Prostate gland (tissue), 2 donors: ENCODE results near the gene RARG. TPM values are rescaled to one million over a fixed set of nuclear protein-coding genes. Genes with fewer than 3 reads are reported as not detected.

ENCODE experiments used
- DNase-seq: peaks from one replicate; pipeline ENCODE4 v3.0.0-alpha.2; 2019; ENCODE audit warnings: low spot score
- H3K27ac ChIP-seq, 2 donors: fragments of 200-600 bp; sonication (generic); 2 replicates each; pipeline ENCODE4 v1.5.1; 2017 to 2019
- H3K27me3 ChIP-seq: fragments of 200-600 bp; sonication (generic); replicated peaks from 2 replicates; pipeline ENCODE4 v1.5.1; 2019; ENCODE audit not compliant: insufficient read depth
- H3K36me3 ChIP-seq, 2 donors: fragments of 200-600 bp; sonication (generic); 1 replicate in 1 of 2; 2 replicates in 1 of 2; pipeline versions ENCODE4 v1.5.1 to v1.8.1; 2017 to 2019
- H3K4me1 ChIP-seq: fragments of 200-600 bp; sonication (generic); replicated peaks from 2 replicates; pipeline ENCODE4 v1.5.1; 2019
- H3K4me3 ChIP-seq, 2 donors: fragments of 200-600 bp; sonication (generic); 2 replicates each; pipeline ENCODE4 v1.5.1; 2017 to 2019
- H3K9me3 ChIP-seq: fragments of 200-600 bp; sonication (generic); 2 replicates; pipeline ENCODE4 v1.5.1; 2017
- POLR2A ChIP-seq: fragments of 450-650 bp; IDR thresholded peaks from one replicate; pipeline ENCODE4 v1.6.1; 2016; ENCODE audit warnings: antibody characterized with exemption, mild to moderate bottlenecking
- POLR2AphosphoS5 ChIP-seq: sonication (generic); formaldehyde crosslinking; IDR thresholded peaks from one replicate; pipeline ENCODE4 v1.6.1; 2017; ENCODE audit warnings: antibody characterized with exemption
- WGBS: methylation state at CpG from one replicate; pipeline ENCODE4 v1.1.5; 2018; 5-methylcytosine and 5-hydroxymethylcytosine counted together
- intact Hi-C: fragments of 100-400 bp; cut with DNase I; formaldehyde crosslinking; loops from one replicate; pipeline ENCODE4 v1.14.2; 2022
- total RNA-seq, 2 donors: library from RNA; depleted of rRNA; stranded (reverse); fragments of >200 nt; gene quantifications; one replicate each; pipeline ENCODE4 v1.1.0, GENCODE V29; 2016
- TF ChIP-seq, protein P1 (sequence below), 4 experiments: fragments of 200-600 bp in 2 of 4; fragments of 450-650 bp in 2 of 4; sonication (generic) in 2 of 4; IDR thresholded peaks; 1 replicate in 3 of 4; 2 replicates in 1 of 4; pipeline ENCODE4 v1.5.1; 2016 to 2019; ENCODE audit warnings: antibody characterized with exemption in 4 of 4, mild to moderate bottlenecking in 2 of 4, moderate library complexity in 2 of 4

The RARG gene
- total RNA-seq, 2 donors from 2014 or later = 28.9 to 30.4 TPM

DNA sequence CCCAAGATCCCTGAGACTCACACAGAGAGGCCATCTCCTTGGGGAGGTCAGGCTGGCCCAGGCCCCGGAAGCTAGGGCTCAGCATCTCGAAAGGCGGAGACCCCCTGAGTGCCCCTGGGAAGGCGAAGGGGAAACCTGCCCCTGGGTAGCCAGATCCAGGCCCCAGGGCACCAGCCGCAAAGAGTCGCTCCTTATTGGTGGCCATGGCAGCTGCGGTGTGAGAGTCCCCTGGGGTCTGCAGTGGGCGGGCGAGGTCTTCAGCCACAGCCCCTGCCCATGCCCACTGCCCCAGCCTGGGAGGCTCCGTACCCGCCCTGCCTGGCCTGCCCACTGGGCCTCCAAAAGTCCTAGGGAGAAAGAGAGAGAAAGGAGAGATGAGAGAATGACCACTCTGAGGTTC, 4.7 kb downstream of the RARG start:
- H3K36me3 ChIP-seq = no peaks in the 10 kb centered on the region
- intact Hi-C loops = no loop called here
- 93% methylated on average over 11 of the region's 11 CpGs for WGBS
- no peak for DNase-seq
- H3K9me3 ChIP-seq = no peaks in the 10 kb centered on the region
- no peak overlapping the region for H3K27ac ChIP-seq
- TF ChIP-seq, protein P1, sequence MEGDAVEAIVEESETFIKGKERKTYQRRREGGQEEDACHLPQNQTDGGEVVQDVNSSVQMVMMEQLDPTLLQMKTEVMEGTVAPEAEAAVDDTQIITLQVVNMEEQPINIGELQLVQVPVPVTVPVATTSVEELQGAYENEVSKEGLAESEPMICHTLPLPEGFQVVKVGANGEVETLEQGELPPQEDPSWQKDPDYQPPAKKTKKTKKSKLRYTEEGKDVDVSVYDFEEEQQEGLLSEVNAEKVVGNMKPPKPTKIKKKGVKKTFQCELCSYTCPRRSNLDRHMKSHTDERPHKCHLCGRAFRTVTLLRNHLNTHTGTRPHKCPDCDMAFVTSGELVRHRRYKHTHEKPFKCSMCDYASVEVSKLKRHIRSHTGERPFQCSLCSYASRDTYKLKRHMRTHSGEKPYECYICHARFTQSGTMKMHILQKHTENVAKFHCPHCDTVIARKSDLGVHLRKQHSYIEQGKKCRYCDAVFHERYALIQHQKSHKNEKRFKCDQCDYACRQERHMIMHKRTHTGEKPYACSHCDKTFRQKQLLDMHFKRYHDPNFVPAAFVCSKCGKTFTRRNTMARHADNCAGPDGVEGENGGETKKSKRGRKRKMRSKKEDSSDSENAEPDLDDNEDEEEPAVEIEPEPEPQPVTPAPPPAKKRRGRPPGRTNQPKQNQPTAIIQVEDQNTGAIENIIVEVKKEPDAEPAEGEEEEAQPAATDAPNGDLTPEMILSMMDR (IDR thresholded peaks at IDR 0.05) = no peak
- no peaks in the 10 kb centered on the region for H3K27me3 ChIP-seq
- H3K4me1 ChIP-seq = peaks cover 30% of the 10 kb centered on the region
- H3K4me3 ChIP-seq = no peak overlapping the region

DNA sequence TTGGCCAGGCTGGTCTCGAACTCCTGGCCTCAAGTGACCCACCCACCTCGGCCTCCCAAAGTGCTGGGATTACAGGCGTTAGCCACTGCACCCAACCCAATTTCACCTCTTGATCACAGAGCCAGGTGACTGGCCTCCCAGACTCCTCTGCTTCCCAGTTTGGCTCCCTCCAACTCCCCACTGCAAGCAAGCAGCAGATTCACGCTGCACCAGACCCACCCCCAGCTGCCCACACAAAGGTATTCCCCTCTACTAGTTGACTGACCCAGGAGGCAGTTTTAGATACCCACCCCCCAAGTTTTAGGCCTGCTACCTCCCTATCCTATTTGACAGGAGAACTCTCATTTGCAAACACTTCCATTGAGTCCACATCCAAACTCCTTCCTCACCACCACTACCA, 5.2 kb downstream of the RARG start:
- Histone ChIP-seq H3K36me3 (no peaks in the 10 kb centered on the region), H3K27ac (no peak overlapping the region), H3K27me3 (no peaks in the 10 kb centered on the region), H3K4me3 (no peak overlapping the region), H3K4me1 (peaks cover 29% of the 10 kb centered on the region), H3K9me3 (no peaks in the 10 kb centered on the region)
- intact Hi-C loops = no loop called here
- 91% methylated on average over 4 of the region's 4 CpGs for WGBS
- TF ChIP-seq POLR2A = no peak
- TF ChIP-seq POLR2AphosphoS5 = no peak
- TF ChIP-seq, protein P1 (IDR thresholded peaks at IDR 0.05) = no peak
- no peak for DNase-seq

DNA sequence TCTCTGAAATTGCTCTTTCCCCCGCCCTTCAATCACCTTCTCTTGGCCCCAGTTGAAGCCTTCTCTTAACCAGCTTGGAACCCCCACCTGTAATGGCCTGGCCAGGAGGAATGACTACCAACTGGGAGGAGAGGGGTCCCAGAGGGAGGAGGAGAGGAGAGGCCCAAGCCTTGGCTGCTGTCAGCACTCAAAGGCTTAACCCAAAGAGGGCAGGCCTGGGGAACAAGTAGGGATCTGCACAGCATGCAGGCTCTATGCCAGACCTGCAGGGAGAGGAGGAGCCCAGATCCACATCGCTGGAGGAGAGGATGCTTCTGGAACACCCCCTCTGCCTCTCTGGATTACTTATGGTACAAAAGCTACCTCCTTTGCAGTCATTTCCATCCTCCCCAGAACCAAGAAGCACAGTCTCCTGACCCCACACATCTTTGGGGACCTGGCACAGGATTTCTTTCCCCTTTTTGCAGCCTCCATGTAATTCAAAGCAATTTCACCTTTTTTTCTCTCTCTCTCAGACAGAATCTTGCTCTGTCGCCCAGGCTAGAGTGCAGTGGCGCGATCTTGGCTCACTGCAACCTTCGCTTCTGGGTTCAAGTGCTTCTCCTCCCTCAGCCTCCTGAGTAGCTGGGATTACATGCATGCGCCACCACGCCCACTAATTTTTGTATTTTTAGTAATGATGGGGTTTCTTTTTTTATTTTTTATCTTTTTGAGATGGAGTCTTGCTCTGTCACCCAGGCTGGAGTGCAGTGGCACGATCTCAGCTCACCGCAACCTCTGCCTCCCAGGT, 6.2 kb downstream of the RARG start:
- no peak for DNase-seq
- intact Hi-C loops = no loop called here
- peak overlapping the region; percentile 97 to 99 for H3K27ac ChIP-seq
- H3K9me3 ChIP-seq = no peaks in the 10 kb centered on the region
- H3K4me3 ChIP-seq = no peak overlapping the region
- TF ChIP-seq POLR2A (no peak), POLR2AphosphoS5 (no peak)
- TF ChIP-seq, protein P1 (IDR thresholded peaks at IDR 0.05) = no peak
- H3K36me3 ChIP-seq = no peaks in the 10 kb centered on the region
- H3K4me1 ChIP-seq = peaks cover 29% of the 10 kb centered on the region
- no peaks in the 10 kb centered on the region for H3K27me3 ChIP-seq
- WGBS = 70% methylated on average over 10 of the region's 10 CpGs

DNA sequence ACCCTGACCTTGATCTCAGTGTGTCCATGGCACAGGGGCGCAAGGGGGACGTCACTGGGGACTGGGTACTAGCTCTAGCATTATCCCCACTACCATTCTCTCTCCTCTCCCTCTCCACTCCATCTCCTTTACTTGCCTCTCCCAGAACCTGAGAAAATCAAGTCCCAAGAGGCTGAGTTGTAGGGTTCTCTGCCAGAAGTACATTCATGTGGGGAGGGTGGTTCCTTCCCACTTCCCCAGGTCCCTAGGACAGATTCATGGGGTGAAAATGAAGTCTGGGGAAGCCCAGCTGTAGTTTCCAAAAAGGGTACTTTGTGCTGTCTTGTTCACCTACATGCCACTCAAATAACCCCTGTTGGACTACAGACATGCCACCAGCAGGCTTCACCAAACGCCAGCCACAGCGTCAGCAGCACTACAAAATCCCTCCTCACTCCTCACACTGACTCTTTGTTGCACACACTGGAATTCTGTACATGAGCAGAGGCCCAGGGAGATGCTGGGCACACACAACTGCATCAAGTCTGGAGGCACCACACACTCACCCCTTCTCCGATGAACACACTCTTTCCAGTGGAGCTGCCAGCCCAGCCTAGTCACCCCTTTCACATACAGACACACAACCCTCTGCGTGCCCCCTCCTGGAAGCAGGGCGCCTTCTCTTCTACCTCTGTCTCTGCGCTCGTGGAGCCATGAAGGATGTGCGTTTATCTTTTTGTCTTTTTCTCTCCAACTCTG, 6.9 kb downstream of the RARG start:
- H3K27me3 ChIP-seq = no peaks in the 10 kb centered on the region
- H3K27ac ChIP-seq = peak overlapping the region; percentile 97 to 99
- H3K4me3 ChIP-seq = no peak overlapping the region
- intact Hi-C loops = no loop called here
- 52% methylated on average over 10 of the region's 10 CpGs for WGBS
- no peak for DNase-seq
- no peaks in the 10 kb centered on the region for H3K9me3 ChIP-seq
- TF ChIP-seq POLR2A (no peak), POLR2AphosphoS5 (no peak)
- TF ChIP-seq, protein P1 (IDR thresholded peaks at IDR 0.05) = no peak
- peaks cover 26% of the 10 kb centered on the region for H3K4me1 ChIP-seq
- no peaks in the 10 kb centered on the region for H3K36me3 ChIP-seq
